Measurements from ENCODE around the gene AGPAT3. TPM values are rescaled to one million over a fixed set of nuclear protein-coding genes. Genes with fewer than 3 reads are reported as not detected.
A peak's percentile ranks its signal among the peaks of the same experiment; 100 is the strongest.

The AGPAT3 gene
- total RNA-seq, 4 donors from 2014 or later = 28.0 to 36.5 (median 32.2) TPM

- no peak for TF ChIP-seq EP300 (IDR thresholded peaks at IDR 0.05)
- TF ChIP-seq POLR2AphosphoS5 (IDR thresholded peaks at IDR 0.05) = no peak
- TF ChIP-seq CTCF (IDR thresholded peaks at IDR 0.05) = no peak
- no peak for TF ChIP-seq POLR2A (IDR thresholded peaks at IDR 0.05; ENCODE audit: low read depth)
- Histone ChIP-seq H3K4me1 (peaks cover 27 to 38% (median 32%) of the 10 kb centered on the region in 4 donors), H3K27ac (replicated peaks in 1 of 4) (no peak overlapping the region), H3K27me3 (no peaks in the 10 kb centered on the region), H3K36me3 (peaks cover 0 to 9% (median 0%) of the 10 kb centered on the region in 4 donors), H3K4me3 (no peak overlapping the region), H3K9me3 (no peaks in the 10 kb centered on the region)
- no peak for DNase-seq (ENCODE audit: extremely low spot score)
- 90% methylated on average over 3 of the region's 3 CpGs for WGBS
- intact Hi-C loops (cut with DNase I) = no loop called here
Observed at GRCh38 chr21:43889069-43889468, 24.0 kb downstream of the AGPAT3 start.

- H3K27ac ChIP-seq (replicated peaks in 1 of 4) = no peak overlapping the region
- peaks cover 0 to 9% (median 0%) of the 10 kb centered on the region in 4 donors for H3K36me3 ChIP-seq
- intact Hi-C loops (cut with DNase I) = no loop called here
- DNase-seq (ENCODE audit: extremely low spot score) = no peak
- H3K4me1 ChIP-seq = peaks cover 18 to 28% (median 23%) of the 10 kb centered on the region in 4 donors
- TF ChIP-seq POLR2AphosphoS5 (IDR thresholded peaks at IDR 0.05) = no peak
- TF ChIP-seq POLR2A (IDR thresholded peaks at IDR 0.05; ENCODE audit: low read depth) = no peak
- TF ChIP-seq EP300 (IDR thresholded peaks at IDR 0.05) = no peak
- no peak for TF ChIP-seq CTCF (IDR thresholded peaks at IDR 0.05)
- no peaks in the 10 kb centered on the region for H3K27me3 ChIP-seq
- H3K9me3 ChIP-seq = no peaks in the 10 kb centered on the region
- 84% methylated on average over 9 of the region's 9 CpGs for WGBS
- H3K4me3 ChIP-seq = no peak overlapping the region
Observed at GRCh38 chr21:43890042-43890441, 25.0 kb downstream of the AGPAT3 start.

GRCh38 chr21:43892334-43892733 is 27.3 kb downstream of the AGPAT3 start:
- H3K4me3 ChIP-seq = no peak overlapping the region
- peaks cover 0 to 6% (median 0%) of the 10 kb centered on the region in 4 donors for H3K36me3 ChIP-seq
- H3K27ac ChIP-seq (replicated peaks in 1 of 4) = no peak overlapping the region
- H3K9me3 ChIP-seq = no peaks in the 10 kb centered on the region
- TF ChIP-seq POLR2A (IDR thresholded peaks at IDR 0.05; ENCODE audit: low read depth) = no peak
- no peak for TF ChIP-seq EP300 (IDR thresholded peaks at IDR 0.05)
- TF ChIP-seq CTCF (IDR thresholded peaks at IDR 0.05) = no peak
- no peak for TF ChIP-seq POLR2AphosphoS5 (IDR thresholded peaks at IDR 0.05)
- intact Hi-C loops (cut with DNase I) = no loop called here
- DNase-seq (ENCODE audit: extremely low spot score) = no peak
- H3K27me3 ChIP-seq = no peaks in the 10 kb centered on the region
- peaks cover 11 to 16% (median 13%) of the 10 kb centered on the region in 4 donors for H3K4me1 ChIP-seq
- WGBS = 95% methylated on average over 3 of the region's 3 CpGs

GRCh38 chr21:43892984-43893535 is 28.0 kb downstream of the AGPAT3 start:
- Histone ChIP-seq H3K4me1 (peaks cover 11 to 16% (median 13%) of the 10 kb centered on the region in 4 donors), H3K27ac (replicated peaks in 1 of 4) (peak overlapping the region in 2 of 4 donors; percentile 3 to 34), H3K9me3 (no peaks in the 10 kb centered on the region), H3K36me3 (peaks cover 0 to 5% (median 0%) of the 10 kb centered on the region in 4 donors), H3K4me3 (no peak overlapping the region), H3K27me3 (no peaks in the 10 kb centered on the region)
- no peak for DNase-seq (ENCODE audit: extremely low spot score)
- intact Hi-C loops (cut with DNase I) = no loop called here
- 93% methylated on average over 5 of the region's 5 CpGs for WGBS
- no peak for TF ChIP-seq POLR2AphosphoS5 (IDR thresholded peaks at IDR 0.05)
- no peak for TF ChIP-seq EP300 (IDR thresholded peaks at IDR 0.05)
- TF ChIP-seq POLR2A (IDR thresholded peaks at IDR 0.05; ENCODE audit: low read depth) = no peak
- no peak for TF ChIP-seq CTCF (IDR thresholded peaks at IDR 0.05)

All from esophagus muscularis mucosa (tissue), 4 donors.